ENCODE results near the gene LIPH.

Gene LIPH

GRCh38 chr3:185507883-185508282 is 44.5 kb downstream of the LIPH start:
- no peak overlapping the region for H3K4me3 ChIP-seq (ENCODE audit: low read depth in 1 of 2, low read length in 2 of 2)
- no peak overlapping the region for H3K27ac ChIP-seq (ENCODE audit: low read length)
- H3K79me2 ChIP-seq (ENCODE audit: insufficient read depth, low read length): no peaks in the 10 kb centered on the region
- H3K27me3 ChIP-seq (ENCODE audit: insufficient read depth, low read length, poor library complexity): no peaks in the 10 kb centered on the region
- no peaks in the 10 kb centered on the region for H3K4me1 ChIP-seq (ENCODE audit: insufficient read depth, low read length)
- H4K20me1 ChIP-seq (ENCODE audit: insufficient read depth, low read length): no peaks in the 10 kb centered on the region
- H2AFZ ChIP-seq (ENCODE audit: low read depth, low read length): no peak overlapping the region
- no peak for TF ChIP-seq EZH2 (IDR thresholded peaks at IDR 0.05; ENCODE audit: borderline replicate concordance, low read depth, low read length, severe bottlenecking)
- no peak for TF ChIP-seq CTCF (IDR thresholded peaks at IDR 0.05; ENCODE audit: borderline replicate concordance, extremely low read depth, low read length, poor library complexity, severe bottlenecking)
- ATAC-seq (ENCODE audit: insufficient read depth, low read depth) (no peak), DNase-seq (no peak)
- no peak overlapping the region for H3K4me2 ChIP-seq (ENCODE audit: insufficient read depth, low read length)
- no peaks in the 10 kb centered on the region for H3K9me3 ChIP-seq (ENCODE audit: insufficient read depth, low read length, severe bottlenecking)
- no peak overlapping the region for H3K9ac ChIP-seq (ENCODE audit: low read depth, low read length)
- no peaks in the 10 kb centered on the region for H3K36me3 ChIP-seq (ENCODE audit: insufficient read depth, low read length)

GRCh38 chr3:185504636-185505035 is 47.8 kb downstream of the LIPH start:
- Histone ChIP-seq H3K4me2 (ENCODE audit: insufficient read depth, low read length) (no peak overlapping the region), H3K79me2 (ENCODE audit: insufficient read depth, low read length) (no peaks in the 10 kb centered on the region), H3K4me3 (ENCODE audit: low read depth in 1 of 2, low read length in 2 of 2) (no peak overlapping the region), H3K9me3 (ENCODE audit: insufficient read depth, low read length, severe bottlenecking) (no peaks in the 10 kb centered on the region), H4K20me1 (ENCODE audit: insufficient read depth, low read length) (no peaks in the 10 kb centered on the region), H3K36me3 (ENCODE audit: insufficient read depth, low read length) (no peaks in the 10 kb centered on the region), H3K27ac (ENCODE audit: low read length) (no peak overlapping the region), H3K9ac (ENCODE audit: low read depth, low read length) (no peak overlapping the region), H3K4me1 (ENCODE audit: insufficient read depth, low read length) (peaks cover 2% of the 10 kb centered on the region), H3K27me3 (ENCODE audit: insufficient read depth, low read length, poor library complexity) (no peaks in the 10 kb centered on the region), H2AFZ (ENCODE audit: low read depth, low read length) (no peak overlapping the region)
- no peak for TF ChIP-seq CTCF (IDR thresholded peaks at IDR 0.05; ENCODE audit: borderline replicate concordance, extremely low read depth, low read length, poor library complexity, severe bottlenecking)
- no peak for TF ChIP-seq EZH2 (IDR thresholded peaks at IDR 0.05; ENCODE audit: borderline replicate concordance, low read depth, low read length, severe bottlenecking)
- ATAC-seq (ENCODE audit: insufficient read depth, low read depth) (no peak), DNase-seq (no peak)

GRCh38 chr3:185503521-185503920 is 48.9 kb downstream of the LIPH start:
- TF ChIP-seq CTCF (IDR thresholded peaks at IDR 0.05; ENCODE audit: borderline replicate concordance, extremely low read depth, low read length, poor library complexity, severe bottlenecking): no peak
- TF ChIP-seq EZH2 (IDR thresholded peaks at IDR 0.05; ENCODE audit: borderline replicate concordance, low read depth, low read length, severe bottlenecking): no peak
- Histone ChIP-seq H3K9me3 (ENCODE audit: insufficient read depth, low read length, severe bottlenecking) (no peaks in the 10 kb centered on the region), H3K4me2 (ENCODE audit: insufficient read depth, low read length) (no peak overlapping the region), H2AFZ (ENCODE audit: low read depth, low read length) (no peak overlapping the region), H3K4me1 (ENCODE audit: insufficient read depth, low read length) (peaks cover 9% of the 10 kb centered on the region), H3K4me3 (ENCODE audit: low read depth in 1 of 2, low read length in 2 of 2) (no peak overlapping the region), H3K27me3 (ENCODE audit: insufficient read depth, low read length, poor library complexity) (no peaks in the 10 kb centered on the region), H3K9ac (ENCODE audit: low read depth, low read length) (no peak overlapping the region), H3K27ac (ENCODE audit: low read length) (no peak overlapping the region), H3K79me2 (ENCODE audit: insufficient read depth, low read length) (peaks cover 2% of the 10 kb centered on the region), H3K36me3 (ENCODE audit: insufficient read depth, low read length) (no peaks in the 10 kb centered on the region), H4K20me1 (ENCODE audit: insufficient read depth, low read length) (no peaks in the 10 kb centered on the region)
- DNase-seq (no peak), ATAC-seq (ENCODE audit: insufficient read depth, low read depth) (no peak)

- H2AFZ ChIP-seq (ENCODE audit: low read depth, low read length): no peak overlapping the region
Observed at GRCh38 chr3:185502987-185503386, 49.4 kb downstream of the LIPH start.

More at GRCh38 chr3:185502987-185503386, 49.4 kb downstream of the LIPH start:
- H3K4me1 ChIP-seq (ENCODE audit: insufficient read depth, low read length): peaks cover 9% of the 10 kb centered on the region
- no peak overlapping the region for H3K9ac ChIP-seq (ENCODE audit: low read depth, low read length)
- no peaks in the 10 kb centered on the region for H4K20me1 ChIP-seq (ENCODE audit: insufficient read depth, low read length)
- no peak overlapping the region for H3K27ac ChIP-seq (ENCODE audit: low read length)
- peaks cover 7% of the 10 kb centered on the region for H3K79me2 ChIP-seq (ENCODE audit: insufficient read depth, low read length)
- H3K36me3 ChIP-seq (ENCODE audit: insufficient read depth, low read length): no peaks in the 10 kb centered on the region
- H3K9me3 ChIP-seq (ENCODE audit: insufficient read depth, low read length, severe bottlenecking): no peaks in the 10 kb centered on the region
- no peak overlapping the region for H3K4me2 ChIP-seq (ENCODE audit: insufficient read depth, low read length)
- DNase-seq (no peak), ATAC-seq (ENCODE audit: insufficient read depth, low read depth) (no peak)
- H3K4me3 ChIP-seq (ENCODE audit: low read depth in 1 of 2, low read length in 2 of 2): no peak overlapping the region
- no peak for TF ChIP-seq CTCF (IDR thresholded peaks at IDR 0.05; ENCODE audit: borderline replicate concordance, extremely low read depth, low read length, poor library complexity, severe bottlenecking)
- TF ChIP-seq EZH2 (IDR thresholded peaks at IDR 0.05; ENCODE audit: borderline replicate concordance, low read depth, low read length, severe bottlenecking): no peak
- no peaks in the 10 kb centered on the region for H3K27me3 ChIP-seq (ENCODE audit: insufficient read depth, low read length, poor library complexity)
